ENCODE data around the gene ABCA2. TPM values are rescaled to one million over a fixed set of nuclear protein-coding genes. Genes with fewer than 3 reads are reported as not detected.
"Not testable (repeated sequence)": the region's sequence is repeated elsewhere in the genome, so short reads cannot be mapped to it uniquely, and the experiment has no call there.

The ABCA2 gene
- total RNA-seq, 1 donor from 2014 or later, result 2.0 TPM

GRCh38 chr9:137046088-137046787, 18.2 kb upstream of the ABCA2 start, which contains the start of gene NPDC1:
TSS of gene NPDC1 (minus strand) at chr9:137046177. CDS start at chr9:137045989, 188 bp downstream.
- peak; percentile 57 for ATAC-seq

GRCh38 chr9:137045294-137046087, 17.5 kb upstream of the ABCA2 start:
- no peak for ATAC-seq

- ATAC-seq, result peak; percentile 12
Observed at GRCh38 chr9:137044502-137045177, 16.6 kb upstream of the ABCA2 start.

- no peak for ATAC-seq
Observed at GRCh38 chr9:137044037-137044436, 16.0 kb upstream of the ABCA2 start.

GRCh38 chr9:137042751-137043727, 15.0 kb upstream of the ABCA2 start:
- peak; percentile 4 for ATAC-seq

- no peak for ATAC-seq
Observed at GRCh38 chr9:137041124-137041523, 13.1 kb upstream of the ABCA2 start.

- ATAC-seq, result no peak
Observed at GRCh38 chr9:137040568-137040967, 12.5 kb upstream of the ABCA2 start.

GRCh38 chr9:137039611-137040366, 11.8 kb upstream of the ABCA2 start:
- no peak for ATAC-seq

- no peak for ATAC-seq
Observed at GRCh38 chr9:137038916-137039315, 10.9 kb upstream of the ABCA2 start.

- no peak for ATAC-seq
Observed at GRCh38 chr9:137037483-137037882, 9.4 kb upstream of the ABCA2 start.

- no peak for ATAC-seq
Observed at GRCh38 chr9:137037035-137037434, 9.0 kb upstream of the ABCA2 start.

- ATAC-seq, result no peak
Observed at GRCh38 chr9:137035937-137036336, 7.9 kb upstream of the ABCA2 start.

- ATAC-seq, result peak; percentile 15
Observed at GRCh38 chr9:137035507-137035834, 7.4 kb upstream of the ABCA2 start.

GRCh38 chr9:137034709-137035506, 6.9 kb upstream of the ABCA2 start:
- peak; percentile 78 for ATAC-seq

- ATAC-seq, result peak; percentile 15
Observed at GRCh38 chr9:137034039-137034708, 6.1 kb upstream of the ABCA2 start.

GRCh38 chr9:137033481-137033880, 5.4 kb upstream of the ABCA2 start:
- not testable (repeated sequence) for ATAC-seq

GRCh38 chr9:137032858-137033257, 4.8 kb upstream of the ABCA2 start:
- ATAC-seq, result no peak

- no peak for ATAC-seq
Observed at GRCh38 chr9:137031904-137032640, 4.0 kb upstream of the ABCA2 start, which contains the start of gene FUT7. TSS of gene FUT7 (minus strand) at chr9:137032088. CDS start at chr9:137031991, 97 bp downstream.
